Chondrocyte (in vitro differentiated cells): Measurements from ENCODE around the gene GPR37. TPM values are rescaled to one million over a fixed set of nuclear protein-coding genes. Genes with fewer than 3 reads are reported as not detected.

Experiments used
- DNase-seq: peaks from one replicate; pipeline ENCODE4 v3.0.0; 2021; ENCODE audit warnings: mixed read lengths, low spot score
- H3K27ac Mint-ChIP-seq: one replicate; pipeline ENCODE4 v1.8.0; 2021; ENCODE audit warnings: mild to moderate bottlenecking, moderate library complexity, mixed read lengths; ENCODE audit not compliant: unreplicated experiment
- H3K27me3 Mint-ChIP-seq: 2 replicates; pipeline ENCODE4 v1.8.0; 2021; ENCODE audit warnings: low read depth, mixed read lengths
- H3K36me3 Mint-ChIP-seq: 2 replicates; pipeline ENCODE4 v1.8.0; 2021; ENCODE audit warnings: low read depth, mixed read lengths
- H3K4me1 Mint-ChIP-seq: 2 replicates; pipeline ENCODE4 v1.8.0; 2021; ENCODE audit warnings: low read depth, mild to moderate bottlenecking, mixed read lengths
- H3K4me3 Mint-ChIP-seq: one replicate; pipeline ENCODE4 v1.8.0; 2021; ENCODE audit warnings: mild to moderate bottlenecking, moderate library complexity, mixed read lengths; ENCODE audit not compliant: unreplicated experiment
- H3K9me3 Mint-ChIP-seq: 2 replicates; pipeline ENCODE4 v1.8.0; 2021; ENCODE audit warnings: low read depth, mixed read lengths
- CTCF ChIP-seq: fragments of 200-600 bp; sonication (generic); IDR thresholded peaks from 2 replicates; pipeline ENCODE4 v1.5.0; 2021; ENCODE audit warnings: antibody characterized with exemption, mild to moderate bottlenecking, moderate library complexity
- total RNA-seq: library from RNA; stranded (reverse); gene quantifications from 3 replicates; pipeline ENCODE4 v1.2.1, GENCODE V29; 2021

The GPR37 gene
- total RNA-seq, 1 donor from 2014 or later, result 1.6 TPM

- Mint-ChIP-seq H3K36me3 (peaks cover 3% of the 10 kb centered on the region), H3K27me3 (no peaks in the 10 kb centered on the region), H3K9me3 (peaks cover 12% of the 10 kb centered on the region), H3K27ac (no peak overlapping the region), H3K4me3 (no peak overlapping the region), H3K4me1 (no peaks in the 10 kb centered on the region)
- no peak for TF ChIP-seq CTCF
- no peak for DNase-seq
These were observed 31.2 kb upstream of the GPR37 start for GRCh38 chr7:124796771-124797170.

- no peak for DNase-seq
- Mint-ChIP-seq H3K27me3 (peaks cover 2% of the 10 kb centered on the region), H3K4me3 (no peak overlapping the region), H3K9me3 (peaks cover 12% of the 10 kb centered on the region), H3K36me3 (peaks cover 3% of the 10 kb centered on the region), H3K4me1 (peaks cover 3% of the 10 kb centered on the region), H3K27ac (no peak overlapping the region)
- no peak for TF ChIP-seq CTCF
These were observed 27.1 kb upstream of the GPR37 start for GRCh38 chr7:124792696-124793095.

GRCh38 chr7:124792002-124792401 lies 26.4 kb upstream of the GPR37 start:
- peaks cover 12% of the 10 kb centered on the region for H3K9me3 Mint-ChIP-seq
- H3K4me1 Mint-ChIP-seq, result peaks cover 3% of the 10 kb centered on the region
- DNase-seq, result no peak
- H3K36me3 Mint-ChIP-seq, result peaks cover 3% of the 10 kb centered on the region
- H3K4me3 Mint-ChIP-seq, result no peak overlapping the region
- no peak overlapping the region for H3K27ac Mint-ChIP-seq
- no peak for TF ChIP-seq CTCF
- H3K27me3 Mint-ChIP-seq, result peaks cover 2% of the 10 kb centered on the region

DNA sequence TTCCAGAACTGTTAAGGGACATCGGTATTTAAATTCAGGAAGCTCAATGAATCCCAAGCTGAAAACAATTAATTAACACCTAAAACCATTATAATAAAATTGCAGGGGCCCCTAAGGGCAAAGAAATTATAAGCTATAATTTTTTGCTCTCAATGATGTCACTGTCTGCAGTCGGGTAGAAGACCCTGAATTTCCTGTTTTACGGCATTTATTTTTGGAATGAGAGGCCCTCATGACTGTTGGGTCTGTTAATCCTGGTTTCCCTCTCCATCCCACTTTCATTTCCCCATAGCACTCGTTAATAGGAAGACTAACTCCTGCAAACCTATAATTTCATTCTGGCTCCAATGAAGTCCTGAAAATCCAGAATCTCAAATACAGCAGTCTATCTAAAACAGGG lies 25.8 kb upstream of the GPR37 start:
- Mint-ChIP-seq H3K4me3 (no peak overlapping the region), H3K27me3 (peaks cover 2% of the 10 kb centered on the region), H3K36me3 (peaks cover 2% of the 10 kb centered on the region), H3K4me1 (peaks cover 3% of the 10 kb centered on the region), H3K9me3 (peaks cover 10% of the 10 kb centered on the region), H3K27ac (no peak overlapping the region)
- DNase-seq, result no peak
- no peak for TF ChIP-seq CTCF

DNA sequence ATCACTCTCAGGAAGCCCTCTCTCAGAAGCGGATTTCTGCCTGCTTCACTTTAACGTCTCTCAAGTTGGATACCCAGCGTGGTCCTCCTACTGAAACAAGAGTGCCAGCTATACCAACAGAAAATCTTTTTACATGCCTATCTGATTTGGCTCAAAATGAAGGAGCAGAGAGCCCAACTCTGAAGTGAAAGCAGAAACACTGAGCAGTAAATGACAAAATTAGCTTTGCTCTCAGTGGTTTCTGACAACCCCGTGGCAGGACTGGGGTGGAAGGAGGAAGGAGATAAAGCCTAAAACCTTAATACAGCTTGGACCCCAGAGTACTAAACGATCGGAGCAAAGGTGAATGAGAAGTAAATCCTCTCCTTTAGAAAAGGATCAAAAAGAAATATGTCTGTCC lies 25.1 kb upstream of the GPR37 start:
- no peak for TF ChIP-seq CTCF
- Mint-ChIP-seq H3K27ac (no peak overlapping the region), H3K36me3 (no peaks in the 10 kb centered on the region), H3K9me3 (peaks cover 2% of the 10 kb centered on the region), H3K4me1 (peaks cover 3% of the 10 kb centered on the region), H3K4me3 (no peak overlapping the region), H3K27me3 (peaks cover 2% of the 10 kb centered on the region)
- DNase-seq, result no peak
